Kidney (tissue), 14 donors: ENCODE measurements around the gene XAF1. TPM values are rescaled to one million over a fixed set of nuclear protein-coding genes. Genes with fewer than 3 reads are reported as not detected.
"Not testable (repeated sequence)": the region's sequence is repeated elsewhere in the genome, so short reads cannot be mapped to it uniquely, and the experiment has no call there.

ENCODE experiments used
- DNase-seq, 5 donors: peaks; one replicate each; pipeline ENCODE4 v3.0.0-alpha.2; 2013 to 2020
- FAIRE-seq: peaks from 2 replicates; lab custom pipeline; 2012; peaks lifted over from hg19 to GRCh38; lab: Jason Lieb, UNC
- H3K27ac ChIP-seq, 2 donors: one replicate each; pipeline ENCODE4 v1.7.0; 2013; ENCODE audit warnings: low read depth in 2 of 2, low read length in 2 of 2, inconsistent platforms in 1 of 2
- H3K27me3 ChIP-seq: one replicate; pipeline ENCODE4 v1.7.1; 2013; ENCODE audit warnings: low read length, inconsistent platforms; ENCODE audit not compliant: control insufficient read depth, insufficient read depth
- H3K36me3 ChIP-seq, 3 donors: one replicate each; pipeline versions ENCODE4 v1.7.0 to v1.7.1; 2013; ENCODE audit warnings: low read length in 3 of 3, control low read depth in 1 of 3, inconsistent platforms in 1 of 3; ENCODE audit not compliant: insufficient read depth in 3 of 3, control insufficient read depth in 2 of 3
- H3K4me1 ChIP-seq, 3 donors: one replicate each; pipeline versions ENCODE4 v1.7.0 to v1.7.1; 2013; ENCODE audit warnings: low read length in 3 of 3, inconsistent platforms in 1 of 3, low read depth in 1 of 3; ENCODE audit not compliant: control insufficient read depth in 2 of 3, insufficient read depth in 2 of 3
- H3K4me3 ChIP-seq, 3 donors: one replicate each; pipeline versions ENCODE4 v1.7.0 to v1.8.1; 2013; ENCODE audit warnings: low read length in 3 of 3, control low read depth in 1 of 3, inconsistent platforms in 1 of 3
- H3K9ac ChIP-seq, 3 donors: one replicate each; pipeline versions ENCODE4 v1.7.0 to v1.7.1; 2013; ENCODE audit warnings: low read length in 3 of 3, control low read depth in 1 of 3, inconsistent platforms in 1 of 3
- H3K9me3 ChIP-seq, 3 donors: one replicate each; pipeline versions ENCODE4 v1.7.0 to v1.7.1; 2013; ENCODE audit warnings: low read length in 3 of 3, control low read depth in 1 of 3, inconsistent platforms in 1 of 3; ENCODE audit not compliant: control insufficient read depth in 2 of 3, insufficient read depth in 1 of 3
- intact Hi-C: fragments of 100-400 bp; cut with DNase I; formaldehyde crosslinking; loops from one replicate; pipeline ENCODE4 v1.11.1; 2022
- polyA plus RNA-seq: library from polyadenylated mRNA; stranded (reverse); fragments of 350-450 nt; fragmentation: Illumina TruSeq; extraction: RNeasy Lipid Tissue Mini Kit (QIAGEN cat#74804); gene quantifications from one replicate; pipeline ENCODE4 v1.2.3, GENCODE V29; 2014; ENCODE audit warnings: low read depth, low replicate concordance; ENCODE audit not compliant: insufficient read depth
- total RNA-seq: library from RNA; stranded (reverse); fragmentation: NEBNext Ultra II Directional; extraction: Animal tissue kit (Norgen Biotek cat#: 25700); gene quantifications from one replicate; pipeline ENCODE4 v1.2.1, GENCODE V29; 2021
- TF ChIP-seq, protein P1 (sequence below): IDR thresholded peaks from 3 replicates; pipeline ENCODE4 v1.5.1; 2012; ENCODE audit warnings: mild to moderate bottlenecking, moderate library complexity, borderline replicate concordance; ENCODE audit not compliant: insufficient read depth; ENCODE audit errors: extremely low read depth
- donor health status: control.
- donor health status: control.
- donor health status: control.
- donor health status: control.
- donor health status: control.
- donor health status: DM: yes; HTN: yes; CAD: no.
- donor health status: Normal renal cell carcinoma (clear cell type).

Gene XAF1
- total and polyA plus RNA-seq, 2 donors from 2014 or later, result 7.9 to 35.3 TPM

DNA sequence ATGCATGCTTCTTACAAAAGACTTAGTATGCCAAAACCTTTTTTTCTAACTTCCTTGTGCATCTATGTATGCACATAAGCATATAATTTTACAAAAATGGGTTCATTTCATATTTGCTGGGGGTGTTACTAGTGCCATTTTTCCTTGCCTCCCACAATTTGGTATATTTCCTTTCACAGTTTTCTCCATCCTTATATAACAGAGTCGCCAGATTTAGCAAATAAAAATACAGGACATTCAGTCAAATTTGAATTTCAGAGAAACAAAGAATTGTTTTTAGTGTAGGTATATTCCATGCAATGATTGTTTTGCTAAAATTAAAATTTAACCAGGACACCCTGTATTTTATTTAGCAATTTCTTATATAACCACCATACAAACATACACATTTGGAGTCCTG, 16.2 kb downstream of the XAF1 start:
- Histone ChIP-seq H3K36me3 (peaks cover 0 to 37% (median 10%) of the 10 kb centered on the region in 3 donors), H3K9ac (no peak overlapping the region), H3K4me1 (no peaks in the 10 kb centered on the region), H3K27me3 (peaks cover 4% of the 10 kb centered on the region), H3K27ac (no peak overlapping the region), H3K4me3 (no peak overlapping the region), H3K9me3 (peaks cover 0 to 18% (median 2%) of the 10 kb centered on the region in 3 donors)
- intact Hi-C loops, result no loop called here
- DNase-seq (no peak), FAIRE-seq (no peak)
- TF ChIP-seq, protein P1, sequence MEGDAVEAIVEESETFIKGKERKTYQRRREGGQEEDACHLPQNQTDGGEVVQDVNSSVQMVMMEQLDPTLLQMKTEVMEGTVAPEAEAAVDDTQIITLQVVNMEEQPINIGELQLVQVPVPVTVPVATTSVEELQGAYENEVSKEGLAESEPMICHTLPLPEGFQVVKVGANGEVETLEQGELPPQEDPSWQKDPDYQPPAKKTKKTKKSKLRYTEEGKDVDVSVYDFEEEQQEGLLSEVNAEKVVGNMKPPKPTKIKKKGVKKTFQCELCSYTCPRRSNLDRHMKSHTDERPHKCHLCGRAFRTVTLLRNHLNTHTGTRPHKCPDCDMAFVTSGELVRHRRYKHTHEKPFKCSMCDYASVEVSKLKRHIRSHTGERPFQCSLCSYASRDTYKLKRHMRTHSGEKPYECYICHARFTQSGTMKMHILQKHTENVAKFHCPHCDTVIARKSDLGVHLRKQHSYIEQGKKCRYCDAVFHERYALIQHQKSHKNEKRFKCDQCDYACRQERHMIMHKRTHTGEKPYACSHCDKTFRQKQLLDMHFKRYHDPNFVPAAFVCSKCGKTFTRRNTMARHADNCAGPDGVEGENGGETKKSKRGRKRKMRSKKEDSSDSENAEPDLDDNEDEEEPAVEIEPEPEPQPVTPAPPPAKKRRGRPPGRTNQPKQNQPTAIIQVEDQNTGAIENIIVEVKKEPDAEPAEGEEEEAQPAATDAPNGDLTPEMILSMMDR, result no peak

DNA sequence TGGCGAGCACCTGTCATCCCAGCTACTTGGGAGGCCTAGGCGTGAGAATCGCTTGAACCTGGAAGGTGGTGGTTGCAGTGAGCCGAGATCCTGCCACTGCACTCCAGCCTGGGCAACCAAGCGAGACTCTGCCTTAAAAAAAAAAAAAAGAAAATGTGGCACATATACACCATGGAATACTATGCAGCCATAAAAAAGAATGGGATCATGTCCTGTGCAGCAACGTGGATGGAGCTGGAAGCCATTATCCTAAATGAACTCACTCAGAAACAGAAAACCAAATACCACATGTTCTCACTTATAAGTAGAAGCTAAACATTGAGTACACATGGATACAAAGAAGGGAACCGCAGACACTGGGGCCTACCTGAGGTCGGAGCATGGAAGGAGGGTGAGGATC, 19.1 kb downstream of the XAF1 start:
- H3K9ac ChIP-seq, FAIRE-seq, DNase-seq, H3K27me3 ChIP-seq, H3K4me3 ChIP-seq, H3K27ac ChIP-seq, intact Hi-C loops, H3K4me1 ChIP-seq: not testable (repeated sequence)
- Histone ChIP-seq H3K9me3 (peaks cover 0 to 11% (median 0%) of the 10 kb centered on the region in 3 donors), H3K36me3 (peaks cover 0 to 20% (median 10%) of the 10 kb centered on the region in 3 donors)

DNA sequence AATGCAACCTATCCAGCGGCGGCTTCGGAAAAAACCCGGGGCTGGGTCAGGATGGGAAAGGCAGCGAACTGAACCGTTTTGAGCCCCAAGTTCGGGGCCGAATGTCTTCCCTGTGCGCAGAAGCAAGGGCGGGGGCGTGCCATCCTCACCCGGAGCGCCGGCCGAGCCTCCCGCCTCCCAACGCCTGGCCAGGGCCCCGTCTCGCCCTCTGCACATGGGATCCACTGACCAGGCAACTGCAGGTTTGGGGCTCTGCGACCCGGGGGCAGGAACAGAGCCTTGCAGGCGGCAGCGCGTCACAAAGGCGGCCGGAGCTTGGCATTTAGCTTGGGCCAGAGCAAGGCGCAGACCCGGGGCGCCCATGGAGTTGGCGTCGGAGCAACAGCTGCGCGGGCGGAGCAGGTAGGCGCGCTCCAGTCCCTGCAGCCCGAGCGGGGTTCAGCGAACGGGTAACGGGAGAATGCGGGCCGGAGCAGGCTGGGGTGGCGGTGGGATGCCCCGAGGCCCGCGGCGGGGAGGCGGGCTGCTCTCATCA, 20.1 kb downstream of the XAF1 start, which contains the start of gene FBXO39:
Gene FBXO39 (plus strand): TSS at position 345 of the 535 bp plus-strand sequence. CDS start 3,654 bp downstream, outside the sequence.
- DNase-seq (peak in 1 of 5 donors; percentile 22), FAIRE-seq (no peak)
- H3K4me1 ChIP-seq, result no peaks in the 10 kb centered on the region
- peaks cover 0 to 12% (median 10%) of the 10 kb centered on the region in 3 donors for H3K36me3 ChIP-seq
- H3K27me3 ChIP-seq, result peaks cover 4% of the 10 kb centered on the region
- TF ChIP-seq, protein P1, result no peak
- H3K9me3 ChIP-seq, result peaks cover 0 to 11% (median 0%) of the 10 kb centered on the region in 3 donors
- H3K9ac ChIP-seq, result no peak within 1 kb of the TSS
- H3K4me3 ChIP-seq, result no peak within 1 kb of the TSS
- no peak within 1 kb of the TSS for H3K27ac ChIP-seq
- intact Hi-C loops, result no loop called here

DNA sequence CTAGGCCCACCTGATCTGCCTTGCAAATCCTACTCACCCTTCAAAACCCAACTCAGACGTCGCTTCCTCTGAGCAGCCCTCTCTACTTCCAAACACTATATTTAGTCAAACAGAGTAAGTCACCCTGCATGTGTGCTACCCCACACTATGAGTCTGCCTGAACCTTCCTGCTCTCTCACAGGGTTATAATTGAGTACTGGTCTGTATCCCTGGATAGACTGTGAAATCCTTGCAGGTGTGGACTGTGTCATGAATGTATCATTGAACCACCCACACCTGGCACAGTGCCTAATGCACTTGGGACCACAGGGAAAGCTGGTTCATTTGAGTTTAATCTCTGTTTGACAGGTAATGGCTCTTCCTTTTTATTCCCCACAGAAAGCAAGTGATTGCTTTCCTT, 23.6 kb downstream of the XAF1 start:
- Histone ChIP-seq H3K4me1 (no peaks in the 10 kb centered on the region), H3K27me3 (peaks cover 4% of the 10 kb centered on the region)
- no peak for FAIRE-seq

More for the DNA sequence above, 23.6 kb downstream of the XAF1 start:
- TF ChIP-seq, protein P1, result no peak
- Histone ChIP-seq H3K36me3 (no peaks in the 10 kb centered on the region), H3K9ac (no peak overlapping the region), H3K4me3 (no peak overlapping the region), H3K27ac (no peak overlapping the region), H3K9me3 (peaks cover 0 to 8% (median 0%) of the 10 kb centered on the region in 3 donors)
- intact Hi-C loops, result no loop called here
- DNase-seq, result no peak
